Peyer's patch (tissue), 4 donors: ENCODE data around the gene COL24A1. TPM values are rescaled to one million over a fixed set of nuclear protein-coding genes. Genes with fewer than 3 reads are reported as not detected.

ENCODE experiments used
- DNase-seq, 3 donors: peaks; one replicate each; pipeline ENCODE4 v3.0.0-alpha.2; 2017 to 2019
- H3K27ac ChIP-seq, 4 donors: fragments of 200-600 bp; sonication (generic); one replicate each; pipeline ENCODE4 v1.5.1; 2016 to 2019
- H3K27me3 ChIP-seq, 2 donors: fragments of 200-600 bp; sonication (generic); one replicate each; pipeline ENCODE4 v1.5.1; 2019
- H3K36me3 ChIP-seq, 3 donors: fragments of 200-600 bp; sonication (generic); one replicate each; pipeline ENCODE4 v1.5.1; 2016 to 2019
- H3K4me1 ChIP-seq, 4 donors: fragments of 200-600 bp; sonication (generic); one replicate each; pipeline ENCODE4 v1.5.1; 2016 to 2019
- H3K4me3 ChIP-seq, 4 donors: fragments of 200-600 bp; sonication (generic); 1 replicate in 3 of 4; 2 replicates in 1 of 4; pipeline ENCODE4 v1.5.1; 2016 to 2019; ENCODE audit warnings: mild to moderate bottlenecking in 1 of 4
- H3K9me3 ChIP-seq, 4 donors: fragments of 200-600 bp; sonication (generic); one replicate each; pipeline ENCODE4 v1.5.1; 2016 to 2019; ENCODE audit warnings: mild to moderate bottlenecking in 1 of 4
- CTCF ChIP-seq, 6 experiments: fragments of 450-650 bp in 4 of 6; fragments of 200-600 bp in 2 of 6; sonication (generic) in 1 of 6; IDR thresholded peaks; one replicate each; pipeline ENCODE4 v1.5.1; 2017 to 2019; ENCODE audit warnings: antibody characterized with exemption in 6 of 6, mild to moderate bottlenecking in 3 of 6, moderate library complexity in 1 of 6
- POLR2A ChIP-seq, 2 donors: fragments of 450-650 bp; IDR thresholded peaks; one replicate each; pipeline ENCODE4 v1.5.1; 2017; ENCODE audit warnings: antibody characterized with exemption in 2 of 2, mild to moderate bottlenecking in 2 of 2, moderate library complexity in 2 of 2
- total RNA-seq, 4 donors: library from RNA; depleted of rRNA; stranded (reverse); fragments of >200 nt; gene quantifications; one replicate each; pipeline ENCODE4 v1.1.0, GENCODE V29; 2016

COL24A1 gene
- total RNA-seq, 4 donors from 2014 or later: 0.18 to 3.3 (median 0.34) TPM

- H3K27me3 ChIP-seq: no peaks in the 10 kb centered on the region
- TF ChIP-seq POLR2A (IDR thresholded peaks at IDR 0.05) (no peak), CTCF (IDR thresholded peaks at IDR 0.05) (no peak)
- no peak for DNase-seq
These were observed 156.0 kb downstream of the COL24A1 start for GRCh38 chr1:86000601-86001000.

GRCh38 chr1:85998105-85998855 lies 158.3 kb downstream of the COL24A1 start:
- Histone ChIP-seq H3K4me1 (no peaks in the 10 kb centered on the region), H3K27ac (no peak overlapping the region), H3K4me3 (no peak overlapping the region), H3K27me3 (no peaks in the 10 kb centered on the region), H3K36me3 (no peaks in the 10 kb centered on the region), H3K9me3 (no peaks in the 10 kb centered on the region)
- TF ChIP-seq POLR2A (IDR thresholded peaks at IDR 0.05): no peak
- TF ChIP-seq CTCF (IDR thresholded peaks at IDR 0.05): no peak
- DNase-seq: no peak

More at GRCh38 chr1:86000601-86001000, 156.0 kb downstream of the COL24A1 start:
- Histone ChIP-seq H3K36me3 (no peaks in the 10 kb centered on the region), H3K27ac (no peak overlapping the region), H3K4me1 (no peaks in the 10 kb centered on the region), H3K4me3 (no peak overlapping the region), H3K9me3 (no peaks in the 10 kb centered on the region)

- DNase-seq: no peak
- no peaks in the 10 kb centered on the region for H3K27me3 ChIP-seq
- H3K36me3 ChIP-seq: no peaks in the 10 kb centered on the region
- TF ChIP-seq CTCF (IDR thresholded peaks at IDR 0.05) (no peak), POLR2A (IDR thresholded peaks at IDR 0.05) (no peak)
- H3K4me1 ChIP-seq: no peaks in the 10 kb centered on the region
- no peak overlapping the region for H3K4me3 ChIP-seq
- no peaks in the 10 kb centered on the region for H3K9me3 ChIP-seq
- H3K27ac ChIP-seq: no peak overlapping the region
These were observed 163.8 kb downstream of the COL24A1 start for GRCh38 chr1:85992791-85993190.

- H3K4me1 ChIP-seq: no peaks in the 10 kb centered on the region
- no peaks in the 10 kb centered on the region for H3K36me3 ChIP-seq
- H3K27ac ChIP-seq: no peak overlapping the region
- DNase-seq: no peak
- no peaks in the 10 kb centered on the region for H3K27me3 ChIP-seq
- no peaks in the 10 kb centered on the region for H3K9me3 ChIP-seq
- H3K4me3 ChIP-seq: no peak overlapping the region
- no peak for TF ChIP-seq POLR2A (IDR thresholded peaks at IDR 0.05)
- no peak for TF ChIP-seq CTCF (IDR thresholded peaks at IDR 0.05)
These were observed 165.3 kb downstream of the COL24A1 start for GRCh38 chr1:85991261-85991660.

GRCh38 chr1:85984636-85985035 lies 171.9 kb downstream of the COL24A1 start:
- Histone ChIP-seq H3K4me1 (no peaks in the 10 kb centered on the region), H3K9me3 (no peaks in the 10 kb centered on the region)
- TF ChIP-seq POLR2A (IDR thresholded peaks at IDR 0.05): no peak
- TF ChIP-seq CTCF (IDR thresholded peaks at IDR 0.05): no peak

More at GRCh38 chr1:85984636-85985035, 171.9 kb downstream of the COL24A1 start:
- no peak overlapping the region for H3K27ac ChIP-seq
- no peak for DNase-seq
- no peaks in the 10 kb centered on the region for H3K27me3 ChIP-seq
- H3K4me3 ChIP-seq: no peak overlapping the region
- no peaks in the 10 kb centered on the region for H3K36me3 ChIP-seq
